Endothelial cell of umbilical vein (primary cell): ENCODE data around the gene ERMN.

ENCODE experiments used
- CTCF ChIP-seq, 2 donors: IDR thresholded peaks; 1 replicate in 1 of 2; 2 replicates in 1 of 2; pipeline ENCODE4 v1.5.1; 2011; ENCODE audit warnings: low read length in 2 of 2, mild to moderate bottlenecking in 2 of 2, moderate library complexity in 2 of 2, control low read depth in 1 of 2, inconsistent platforms in 1 of 2, low read depth in 1 of 2; ENCODE audit not compliant: insufficient read depth in 1 of 2; ENCODE audit errors: extremely low read depth in 1 of 2
- GATA2 ChIP-seq: IDR thresholded peaks from 2 replicates; pipeline ENCODE4 v1.7.0; 2011; ENCODE audit warnings: low read depth, mild to moderate bottlenecking, moderate library complexity, mixed read lengths, low read length; ENCODE audit not compliant: insufficient read length, insufficient read depth
- JUN ChIP-seq: IDR thresholded peaks from 2 replicates; pipeline ENCODE4 v1.6.1; 2011; ENCODE audit warnings: borderline replicate concordance, low read depth; ENCODE audit not compliant: insufficient read length, insufficient read depth
- POLR2A ChIP-seq: IDR thresholded peaks from 2 replicates; pipeline ENCODE4 v1.6.1; 2012; ENCODE audit warnings: low read depth, mild to moderate bottlenecking, control low read depth, low read length

- TF ChIP-seq CTCF (IDR thresholded peaks at IDR 0.05; ENCODE audit: extremely low read depth in 1 of 2, insufficient read depth in 1 of 2, low read depth in 1 of 2, low read length in 2 of 2): no peak
- no peak for TF ChIP-seq POLR2A
- TF ChIP-seq JUN: no peak
- no peak for TF ChIP-seq GATA2
Measured at GRCh38 chr2:157333304-157334047, 7.9 kb upstream of the ERMN start.
